Superior temporal gyrus (tissue), 1 donor: Measurements from ENCODE around the gene ZNF316.

Experiments
- DNase-seq: peaks from one replicate; pipeline ENCODE4 v3.0.0-alpha.2; 2016; ENCODE audit errors: extremely low spot score

Gene ZNF316

DNA sequence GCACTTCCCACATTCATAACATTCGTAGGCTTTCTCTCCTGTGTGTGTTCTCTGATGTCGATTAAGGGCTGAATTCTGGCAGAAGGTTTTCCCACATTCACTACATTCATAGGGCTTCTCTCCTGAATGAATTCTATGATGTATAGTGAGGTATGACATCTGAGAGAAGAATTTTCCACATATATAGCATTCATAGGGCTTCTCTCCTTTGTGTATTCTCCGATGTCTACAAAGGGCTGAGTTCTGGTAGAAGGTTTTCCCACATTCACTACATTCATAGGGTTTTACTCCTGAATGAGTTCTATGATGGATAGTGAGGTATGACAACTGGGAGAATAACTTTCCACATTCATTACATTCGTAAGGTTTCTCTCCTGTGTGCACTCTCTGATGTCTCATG, 54.0 kb downstream of the ZNF316 start:
- no peak for DNase-seq

DNA sequence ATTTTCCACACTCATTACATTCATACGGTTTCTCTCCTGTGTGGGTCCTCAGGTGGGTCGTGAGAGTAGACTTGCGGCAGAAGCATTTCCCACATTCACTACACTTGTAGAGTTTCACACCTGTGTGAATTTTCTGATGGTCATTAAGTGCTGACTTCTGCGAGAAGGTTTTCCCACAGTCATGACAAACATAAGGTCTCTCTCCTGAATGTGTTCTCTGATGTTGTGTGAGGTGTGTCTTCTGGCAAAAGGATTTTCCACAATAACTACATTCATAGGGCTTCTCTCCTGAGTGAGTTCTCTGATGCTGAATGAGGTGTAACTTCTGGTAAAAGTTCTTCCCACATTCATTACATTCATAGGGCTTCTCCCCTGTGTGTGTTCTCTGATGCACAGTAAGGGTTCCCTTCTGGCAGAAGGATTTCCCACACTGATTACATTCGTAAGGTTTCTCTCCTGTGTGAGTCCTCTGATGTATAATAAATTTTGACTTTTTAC, 54.5 kb downstream of the ZNF316 start:
- DNase-seq = no peak

GRCh38 chr7:6700793-6701192, 63.7 kb downstream of the ZNF316 start:
- no peak for DNase-seq

DNA sequence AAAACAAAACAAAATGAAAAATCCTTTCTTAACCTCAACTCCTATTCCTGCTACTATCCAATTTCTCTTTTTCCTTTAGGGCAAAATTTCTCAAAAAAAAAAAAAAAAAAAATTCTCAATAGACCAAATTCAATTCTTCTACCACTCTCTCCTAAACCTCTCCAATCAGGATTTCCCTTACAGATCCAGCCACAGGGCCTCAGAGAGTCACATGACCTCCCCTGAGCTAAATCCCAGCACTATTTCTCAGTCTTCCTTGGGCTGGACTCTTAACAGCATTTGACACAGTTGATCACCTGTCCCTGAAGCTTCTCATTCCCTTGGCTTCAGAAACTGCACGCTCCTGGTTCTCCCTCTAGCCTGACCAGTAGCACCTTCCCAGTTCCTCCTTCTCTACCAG, 64.7 kb downstream of the ZNF316 start:
- no peak for DNase-seq
